ENCODE measurements around the gene SMIM12.
A peak's percentile ranks its signal among the peaks of the same experiment; 100 is the strongest.
"Not testable (repeated sequence)": the region's sequence is repeated elsewhere in the genome, so short reads cannot be mapped to it uniquely, and the experiment has no call there.

SMIM12 gene

GRCh38 chr1:34828611-34829010 lies 30.9 kb downstream of the SMIM12 start:
- TF ChIP-seq JUND (IDR thresholded peaks at IDR 0.05; ENCODE audit: low read depth), result no peak
- in situ Hi-C loops (cut with HindIII; ENCODE audit: low pct_unique_long_range_greater_than_20kb, low sequenced_read_pairs), result no loop called here
- DNase-seq (ENCODE audit: low read depth in 1 of 2, low spot score in 1 of 2), result no peak

- no peak for TF ChIP-seq JUND (IDR thresholded peaks at IDR 0.05; ENCODE audit: low read depth)
- in situ Hi-C loops (cut with HindIII; ENCODE audit: low pct_unique_long_range_greater_than_20kb, low sequenced_read_pairs), result no loop called here
- DNase-seq (ENCODE audit: low read depth in 1 of 2, low spot score in 1 of 2), result no peak
Observed at GRCh38 chr1:34827341-34827941, 32.1 kb downstream of the SMIM12 start.

DNA sequence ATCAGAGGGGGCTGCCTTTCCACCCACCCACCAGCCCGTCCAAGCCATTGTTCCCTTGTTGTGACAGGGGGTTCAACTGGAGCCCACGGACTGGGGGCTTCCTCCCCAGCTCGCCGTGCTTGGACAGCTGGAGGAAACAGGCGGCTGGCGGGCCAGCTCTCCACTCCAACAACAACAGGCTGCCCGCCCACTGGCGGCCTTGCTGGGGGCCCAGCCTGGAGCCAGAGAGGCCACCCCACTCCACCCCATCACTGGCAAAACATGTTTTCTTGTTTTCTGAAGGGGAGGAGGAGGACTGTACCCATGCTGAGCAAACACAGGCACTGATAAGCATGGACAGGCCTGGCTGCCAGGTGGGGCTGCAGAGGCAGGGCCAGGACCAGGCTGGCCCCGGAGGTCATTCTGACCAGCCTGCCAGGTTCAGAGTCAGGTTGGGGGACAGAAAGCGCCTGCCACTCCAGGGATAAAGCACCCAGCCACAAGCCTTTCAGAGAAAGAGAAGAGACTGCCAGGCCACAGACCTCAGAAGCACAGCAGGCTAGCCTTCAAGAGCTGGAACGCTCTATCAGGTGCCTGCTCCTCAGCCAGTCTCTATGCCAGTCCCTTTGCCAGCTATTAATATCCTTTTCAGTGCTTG lies 34.0 kb downstream of the SMIM12 start:
- in situ Hi-C loops (cut with HindIII; ENCODE audit: low pct_unique_long_range_greater_than_20kb, low sequenced_read_pairs), result no loop called here
- DNase-seq (ENCODE audit: low read depth in 1 of 2, low spot score in 1 of 2), result peak in 1 of 2 experiments; percentile 28
- TF ChIP-seq JUND (IDR thresholded peaks at IDR 0.05; ENCODE audit: low read depth), result no peak

DNA sequence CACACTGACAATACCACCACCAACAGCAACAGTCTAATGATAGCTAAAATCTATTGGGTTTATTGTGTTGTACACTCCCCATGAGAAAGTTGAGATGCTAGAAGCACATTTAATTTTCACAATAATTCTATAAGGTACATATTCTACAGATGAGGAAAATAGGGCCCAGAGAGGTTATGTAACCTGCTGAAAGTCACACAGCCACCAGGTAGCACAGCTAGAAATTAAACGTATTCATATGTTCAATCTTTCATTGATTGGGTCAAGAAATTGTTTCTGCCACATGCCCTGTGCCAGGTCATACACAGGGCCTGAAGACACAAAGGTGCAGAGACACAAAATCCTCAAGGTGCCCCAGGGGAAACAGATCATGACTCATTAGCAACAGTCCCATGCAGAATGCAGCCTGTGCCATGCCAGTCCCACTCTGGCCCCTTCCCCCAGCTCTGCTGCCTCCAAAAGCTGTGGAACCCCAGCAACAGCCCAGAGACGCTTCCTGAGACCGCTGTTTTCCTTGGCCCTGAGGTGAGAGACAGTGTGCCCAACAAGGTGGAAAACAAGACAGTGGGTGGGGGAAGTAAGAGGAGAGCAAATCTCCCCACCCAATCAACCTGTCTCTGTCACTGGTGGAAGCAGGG lies 34.6 kb downstream of the SMIM12 start:
- no peak for TF ChIP-seq JUND (IDR thresholded peaks at IDR 0.05; ENCODE audit: low read depth)
- in situ Hi-C loops (cut with HindIII; ENCODE audit: low pct_unique_long_range_greater_than_20kb, low sequenced_read_pairs), result no loop called here

GRCh38 chr1:34822202-34822601 lies 37.3 kb downstream of the SMIM12 start:
- no peak for DNase-seq (ENCODE audit: low read depth in 1 of 2, low spot score in 1 of 2)
- in situ Hi-C loops (cut with HindIII; ENCODE audit: low pct_unique_long_range_greater_than_20kb, low sequenced_read_pairs), result no loop called here
- no peak for TF ChIP-seq JUND (IDR thresholded peaks at IDR 0.05; ENCODE audit: low read depth)

More for the DNA sequence above, 34.6 kb downstream of the SMIM12 start:
- DNase-seq (ENCODE audit: low read depth in 1 of 2, low spot score in 1 of 2), result no peak

DNA sequence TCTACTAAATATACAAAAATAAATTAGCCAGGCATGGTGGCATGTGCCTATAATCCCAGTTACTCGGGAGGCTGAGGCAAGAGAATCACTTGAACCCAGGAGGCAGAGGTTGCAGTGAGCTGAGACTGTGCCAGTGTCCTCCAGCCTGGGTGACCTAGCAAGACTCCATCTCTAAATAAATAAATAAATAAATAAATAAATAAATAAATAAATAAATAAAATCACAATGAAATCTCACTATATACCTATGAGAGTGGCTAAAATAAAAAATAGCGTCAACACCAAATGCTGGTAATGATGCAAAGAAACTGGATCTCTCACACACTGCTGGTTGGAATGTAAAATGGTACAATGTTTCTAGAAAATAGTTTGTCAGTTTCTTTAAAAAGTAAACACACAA lies 40.7 kb downstream of the SMIM12 start:
- DNase-seq (ENCODE audit: low read depth in 1 of 2, low spot score in 1 of 2); in situ Hi-C loops (cut with HindIII; ENCODE audit: low pct_unique_long_range_greater_than_20kb, low sequenced_read_pairs): not testable (repeated sequence)

DNA sequence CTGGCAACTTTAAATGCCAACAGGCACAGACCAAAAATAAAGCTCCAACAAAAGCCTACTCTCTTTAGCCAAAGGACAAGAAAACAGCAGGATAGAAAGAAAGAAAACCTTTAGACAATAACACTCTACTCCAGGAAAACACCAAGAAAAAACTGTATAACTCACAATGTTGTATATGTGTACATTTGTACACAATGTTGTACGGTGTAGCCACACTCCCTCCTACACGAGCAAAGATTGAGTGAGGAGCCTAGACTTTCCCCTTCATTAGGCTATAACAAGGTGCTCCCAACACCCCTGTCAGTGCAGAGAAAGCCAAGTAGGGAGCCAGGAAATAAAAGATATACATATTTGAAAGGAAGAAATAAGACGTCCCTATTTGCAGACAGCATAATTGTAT lies 42.8 kb downstream of the SMIM12 start:
- no peak for DNase-seq (ENCODE audit: low read depth in 1 of 2, low spot score in 1 of 2)
- in situ Hi-C loops (cut with HindIII; ENCODE audit: low pct_unique_long_range_greater_than_20kb, low sequenced_read_pairs), result no loop called here
- TF ChIP-seq JUND (IDR thresholded peaks at IDR 0.05; ENCODE audit: low read depth), result no peak

DNA sequence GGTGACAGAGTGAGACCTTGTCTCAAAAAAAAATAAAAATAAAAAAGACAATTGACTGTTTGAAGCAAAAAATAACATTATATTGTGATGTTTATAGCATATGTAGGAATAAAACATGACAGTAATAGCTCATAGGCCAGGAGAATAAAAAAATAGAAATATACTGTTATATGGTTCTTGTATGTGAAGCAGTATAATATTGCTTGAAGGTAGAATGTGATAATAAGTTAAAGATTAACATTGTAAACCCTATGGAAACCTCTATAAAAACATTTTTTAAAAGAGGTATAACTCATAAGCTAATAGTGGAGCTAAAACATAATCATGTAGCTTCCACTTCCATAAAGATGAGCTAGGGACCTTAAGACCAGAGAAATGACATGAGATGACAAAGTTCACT lies 43.2 kb downstream of the SMIM12 start:
- in situ Hi-C loops (cut with HindIII; ENCODE audit: low pct_unique_long_range_greater_than_20kb, low sequenced_read_pairs), result no loop called here
- TF ChIP-seq JUND (IDR thresholded peaks at IDR 0.05; ENCODE audit: low read depth), result no peak
- no peak for DNase-seq (ENCODE audit: low read depth in 1 of 2, low spot score in 1 of 2)

GRCh38 chr1:34810781-34811180 lies 48.8 kb downstream of the SMIM12 start:
- not testable (repeated sequence) for DNase-seq (ENCODE audit: low read depth in 1 of 2, low spot score in 1 of 2)

GRCh38 chr1:34808051-34808810 lies 51.3 kb downstream of the SMIM12 start:
- no peak for DNase-seq (ENCODE audit: low read depth in 1 of 2, low spot score in 1 of 2)
- TF ChIP-seq JUND (IDR thresholded peaks at IDR 0.05; ENCODE audit: low read depth), result no peak
- in situ Hi-C loops (cut with HindIII; ENCODE audit: low pct_unique_long_range_greater_than_20kb, low sequenced_read_pairs), result no loop called here

More at GRCh38 chr1:34810781-34811180, 48.8 kb downstream of the SMIM12 start:
- in situ Hi-C loops (cut with HindIII; ENCODE audit: low pct_unique_long_range_greater_than_20kb, low sequenced_read_pairs), result not testable (repeated sequence)

DNA sequence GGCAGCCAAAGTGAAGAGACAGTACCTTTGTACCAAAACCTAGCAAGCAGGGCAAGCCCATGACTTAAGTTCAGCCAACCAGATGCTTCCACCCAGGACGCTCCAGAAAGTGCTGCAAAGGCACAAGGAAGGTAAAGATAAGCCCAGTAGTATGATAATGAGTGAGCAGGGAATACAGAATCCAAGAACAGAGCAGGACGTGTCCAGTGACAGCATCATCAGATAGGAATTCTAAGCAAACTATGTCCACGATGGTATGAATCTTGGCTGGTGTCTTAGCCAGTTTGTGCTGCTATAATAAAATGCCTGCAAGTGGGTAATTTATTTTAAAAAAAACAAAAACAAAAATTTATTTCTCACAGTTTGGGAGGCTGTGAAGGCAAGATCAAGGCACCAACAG lies 53.2 kb downstream of the SMIM12 start:
- DNase-seq (ENCODE audit: low read depth in 1 of 2, low spot score in 1 of 2), result no peak
- no peak for TF ChIP-seq JUND (IDR thresholded peaks at IDR 0.05; ENCODE audit: low read depth)
- in situ Hi-C loops (cut with HindIII; ENCODE audit: low pct_unique_long_range_greater_than_20kb, low sequenced_read_pairs), result no loop called here

DNA sequence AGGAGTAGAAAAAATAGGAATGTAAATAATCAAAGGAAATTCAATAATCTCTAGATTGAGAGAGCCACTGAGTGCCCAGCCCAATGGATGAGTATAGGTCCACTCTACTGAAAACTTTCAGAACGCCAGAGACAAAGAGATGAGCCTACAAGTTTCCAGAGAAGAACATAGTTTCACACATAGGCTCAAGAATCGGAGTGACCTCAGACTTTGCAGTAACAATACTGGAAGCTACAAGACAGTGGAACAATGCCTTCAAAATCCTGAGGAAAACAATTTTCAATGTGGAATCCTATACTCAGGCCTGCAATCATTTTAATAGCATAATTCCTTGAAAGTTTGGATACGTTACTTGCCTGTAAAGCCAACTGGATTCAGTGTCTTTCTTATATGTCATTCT lies 55.8 kb downstream of the SMIM12 start:
- no peak for DNase-seq (ENCODE audit: low read depth in 1 of 2, low spot score in 1 of 2)
- in situ Hi-C loops (cut with HindIII; ENCODE audit: low pct_unique_long_range_greater_than_20kb, low sequenced_read_pairs), result no loop called here
- TF ChIP-seq JUND (IDR thresholded peaks at IDR 0.05; ENCODE audit: low read depth), result no peak

Data from T47D (cell line).